GM23338 (cell line): ENCODE results near the gene CBX6. TPM values are rescaled to one million over a fixed set of nuclear protein-coding genes. Genes with fewer than 3 reads are reported as not detected.
A peak's percentile ranks its signal among the peaks of the same experiment; 100 is the strongest.

Source experiments
- ATAC-seq: fragments of 200-7000 bp; cut with Tn5 transposase; 3 replicates; pipeline ENCODE4 v1.9.1; 2020
- DNase-seq: peaks from one replicate; pipeline ENCODE4 v3.0.0-alpha.2; 2015; ENCODE audit warnings: low spot score
- H2AFZ ChIP-seq: fragments of 200-600 bp; sonication (generic); 2 replicates; pipeline ENCODE4 v1.8.0; 2016; ENCODE audit warnings: antibody characterized with exemption, mild to moderate bottlenecking, moderate library complexity
- H3F3A ChIP-seq: fragments of 200-600 bp; sonication (generic); replicated peaks from 2 replicates; pipeline ENCODE4 v1.8.0; 2017; ENCODE audit warnings: antibody characterized with exemption, mixed run types, low read depth
- H3K27ac ChIP-seq: fragments of 200-600 bp; sonication (generic); 2 replicates; pipeline ENCODE4 v1.6.1; 2016; ENCODE audit warnings: low read depth
- H3K27me3 ChIP-seq: fragments of 200-600 bp; sonication (generic); 2 replicates; pipeline ENCODE4 v1.8.0; 2016; ENCODE audit warnings: mild to moderate bottlenecking, mixed run types, moderate library complexity; ENCODE audit not compliant: insufficient read depth
- H3K36me3 ChIP-seq: fragments of 200-600 bp; sonication (generic); 2 replicates; pipeline ENCODE4 v1.8.0; 2016; ENCODE audit warnings: mild to moderate bottlenecking; ENCODE audit not compliant: insufficient read depth
- H3K4me1 ChIP-seq: fragments of 200-600 bp; sonication (generic); 2 replicates; pipeline ENCODE4 v1.8.0; 2016; ENCODE audit warnings: mild to moderate bottlenecking, moderate library complexity; ENCODE audit not compliant: insufficient read depth
- H3K4me2 ChIP-seq: fragments of 200-600 bp; sonication (generic); 2 replicates; pipeline ENCODE4 v1.7.1; 2017; ENCODE audit warnings: mixed run types
- H3K4me3 ChIP-seq: fragments of 200-600 bp; sonication (generic); 2 replicates; pipeline ENCODE4 v1.6.1; 2016; ENCODE audit warnings: mixed run types
- H3K79me2 ChIP-seq: fragments of 200-600 bp; sonication (generic); replicated peaks from 2 replicates; pipeline ENCODE4 v1.8.0; 2017; ENCODE audit warnings: mild to moderate bottlenecking; ENCODE audit not compliant: insufficient read depth
- H3K9me2 ChIP-seq: fragments of 200-600 bp; sonication (generic); 2 replicates; pipeline ENCODE4 v1.8.0; 2017; ENCODE audit not compliant: insufficient read depth
- H4K20me1 ChIP-seq: fragments of 200-600 bp; sonication (generic); replicated peaks from 2 replicates; pipeline ENCODE4 v1.8.0; 2017; ENCODE audit warnings: mild to moderate bottlenecking; ENCODE audit not compliant: insufficient read depth
- H3K27ac Mint-ChIP-seq: 2 replicates; pipeline ENCODE4 v1.8.0; 2020; ENCODE audit warnings: inconsistent platforms, mild to moderate bottlenecking, moderate library complexity, mixed read lengths
- H3K27me3 Mint-ChIP-seq: 3 replicates; pipeline ENCODE4 v1.8.0; 2022; ENCODE audit warnings: low read depth, mild to moderate bottlenecking, moderate library complexity, mixed read lengths, inconsistent platforms; ENCODE audit not compliant: insufficient read depth, poor library complexity
- H3K36me3 Mint-ChIP-seq: 3 replicates; pipeline ENCODE4 v1.8.0; 2021; ENCODE audit warnings: low read depth, mild to moderate bottlenecking, inconsistent platforms, moderate library complexity, mixed read lengths
- H3K4me1 Mint-ChIP-seq: 3 replicates; pipeline ENCODE4 v1.8.0; 2020; ENCODE audit warnings: mild to moderate bottlenecking, inconsistent platforms, mixed read lengths
- H3K4me3 Mint-ChIP-seq: 3 replicates; pipeline ENCODE4 v1.8.0; 2021; ENCODE audit warnings: moderate library complexity, mild to moderate bottlenecking, inconsistent platforms, mixed read lengths
- H3K9me3 Mint-ChIP-seq: 3 replicates; pipeline ENCODE4 v1.8.0; 2020; ENCODE audit warnings: moderate library complexity, mild to moderate bottlenecking, inconsistent platforms, mixed read lengths
- CREB1 ChIP-seq: fragments of 250-450 bp; sonication (Bioruptor Pico); IDR thresholded peaks from 2 replicates; pipeline ENCODE4 v1.5.0; 2020; ENCODE audit warnings: low read depth, mild to moderate bottlenecking, moderate library complexity
- EZH2 ChIP-seq: fragments of 200-600 bp; sonication (generic); IDR thresholded peaks from one replicate; pipeline ENCODE4 v1.8.0; 2017; ENCODE audit warnings: antibody characterized with exemption, mild to moderate bottlenecking, low read depth; ENCODE audit not compliant: unreplicated experiment
- EZH2phosphoT487 ChIP-seq: fragments of 200-600 bp; sonication (generic); IDR thresholded peaks from one replicate; pipeline ENCODE4 v1.8.1; 2018; ENCODE audit warnings: antibody characterized with exemption; ENCODE audit not compliant: unreplicated experiment
- NANOG ChIP-seq: IDR thresholded peaks from 2 replicates; pipeline ENCODE4 v1.6.1; 2016; ENCODE audit warnings: antibody characterized with exemption, borderline replicate concordance
- POLR2AphosphoS5 ChIP-seq: IDR thresholded peaks from 2 replicates; pipeline ENCODE4 v1.6.1; 2016; ENCODE audit warnings: antibody characterized with exemption, low read depth
- STAT1 ChIP-seq: IDR thresholded peaks from one replicate; pipeline ENCODE4 v1.6.1; 2016; ENCODE audit warnings: antibody characterized with exemption; ENCODE audit not compliant: unreplicated experiment
- ZNF331 ChIP-seq: fragments of 250-450 bp; sonication (Bioruptor Pico); IDR thresholded peaks from 2 replicates; pipeline ENCODE4 v1.5.0; 2020; ENCODE audit warnings: low read depth, mild to moderate bottlenecking, moderate library complexity
- polyA plus RNA-seq: library from polyadenylated mRNA; unstranded; fragments of >200 nt; fragmentation: Nextera tagmentation; extraction: Ambion mirVana; gene quantifications from 2 replicates; pipeline ENCODE4 v1.2.1, GENCODE V29; 2016
- total RNA-seq: library from RNA; depleted of rRNA; stranded (reverse); fragments of >200 nt; shearing (Covaris generic); gene quantifications from 2 replicates; pipeline ENCODE4 v1.2.3, GENCODE V29; 2014
- TF ChIP-seq, protein P1 (sequence below): IDR thresholded peaks from 2 replicates; pipeline ENCODE4 v1.6.1; 2016; ENCODE audit warnings: antibody characterized with exemption

CBX6 gene
- total and polyA plus RNA-seq, 2 experiments from 2014 or later, result 18.5 to 23.0 TPM

DNA sequence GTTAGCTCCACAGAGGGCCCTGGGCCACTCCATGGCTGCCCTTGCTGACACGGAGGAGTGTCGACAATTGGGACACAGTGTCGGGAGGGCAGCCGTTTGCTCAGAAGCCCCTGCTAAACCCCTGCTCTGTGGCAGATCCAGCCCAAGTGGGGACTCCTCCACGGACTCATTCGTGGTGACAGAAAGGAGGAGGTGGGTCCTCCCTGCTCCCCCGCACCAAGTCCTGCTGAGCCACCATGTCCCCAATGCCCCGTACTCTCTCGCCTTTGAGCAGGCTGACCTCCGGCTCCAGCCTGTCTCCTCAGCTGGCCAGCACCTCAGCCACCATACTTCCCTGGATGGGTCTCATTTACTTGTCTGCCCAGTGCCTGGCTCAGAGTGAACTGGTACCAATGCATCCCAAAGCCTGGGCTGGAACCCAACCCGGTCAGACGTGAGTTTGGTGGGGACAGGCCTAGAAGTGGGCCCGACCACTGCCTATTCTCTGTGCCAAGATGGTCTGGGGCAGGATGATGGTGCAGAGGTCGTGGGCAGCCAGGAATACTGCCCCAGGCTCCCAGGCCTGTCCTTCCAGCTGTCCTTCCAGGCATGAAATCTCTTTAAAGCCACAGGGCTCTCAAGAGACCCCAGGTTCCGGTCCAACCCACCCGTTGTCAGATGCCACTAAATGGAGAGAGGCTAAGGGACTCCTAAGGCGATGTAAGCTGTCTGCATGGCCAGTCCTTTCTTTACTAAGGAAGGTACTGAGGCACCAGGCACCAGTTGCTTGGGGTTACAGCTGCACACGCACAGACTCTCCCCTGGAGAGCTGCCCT lies 4.3 kb downstream of the CBX6 start:
- DNase-seq, result no peak
- H3K27me3 Mint-ChIP-seq, result peaks cover 5% of the 10 kb centered on the region

DNA sequence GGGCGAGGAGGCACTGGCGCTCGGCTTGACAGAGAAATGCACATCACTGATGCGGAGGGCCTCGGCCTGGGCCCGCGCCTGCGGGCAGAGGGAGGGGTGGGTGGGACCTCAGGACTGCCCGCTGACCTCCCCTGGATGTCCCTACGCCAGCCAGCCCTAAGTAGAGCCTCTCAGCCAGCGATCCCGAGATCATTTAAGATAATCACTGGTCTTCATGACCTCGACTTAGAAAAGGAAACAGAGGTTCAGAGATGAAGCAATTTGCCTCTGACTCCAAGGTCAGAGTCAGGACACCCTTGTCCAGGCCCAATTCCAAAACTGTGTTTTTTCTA lies 4.9 kb downstream of the CBX6 start:
- H3K36me3 Mint-ChIP-seq, result peaks cover 40% of the 10 kb centered on the region
- peaks cover 55% of the 10 kb centered on the region for H3K4me1 ChIP-seq
- no peak for DNase-seq
- no peak overlapping the region for H2AFZ ChIP-seq
- peaks cover 28% of the 10 kb centered on the region for H4K20me1 ChIP-seq
- no peak overlapping the region for H3K4me3 Mint-ChIP-seq
- no peak for TF ChIP-seq NANOG
- H3K4me1 Mint-ChIP-seq, result peaks cover 48% of the 10 kb centered on the region
- no peaks in the 10 kb centered on the region for H3K27me3 ChIP-seq
- H3K79me2 ChIP-seq, result peaks cover 8% of the 10 kb centered on the region
- peaks cover 6% of the 10 kb centered on the region for H3K27me3 Mint-ChIP-seq
- no peak overlapping the region for H3K27ac Mint-ChIP-seq
- H3K9me2 ChIP-seq, result no peaks in the 10 kb centered on the region
- H3F3A ChIP-seq, result 0 out of 2 replicates have a peak, but pooled peaks cover 7% of the 10 kb centered on the region
- H3K4me3 ChIP-seq, result peak overlapping the region; percentile 68
- H3K4me2 ChIP-seq, result peak overlapping the region; percentile 89
- no peak overlapping the region for H3K27ac ChIP-seq
- peaks cover 6% of the 10 kb centered on the region; the same call in 1 of the 2 replicates for H3K36me3 ChIP-seq
- no peaks in the 10 kb centered on the region for H3K9me3 Mint-ChIP-seq
- no peak for ATAC-seq

More for the DNA sequence above, 4.3 kb downstream of the CBX6 start:
- TF ChIP-seq POLR2AphosphoS5, result no peak
- TF ChIP-seq EZH2, result no peak
- no peak for TF ChIP-seq CREB1
- TF ChIP-seq ZNF331 (CRISPR knock-in tag), result no peak
- no peak for TF ChIP-seq STAT1
- no peak for TF ChIP-seq EZH2phosphoT487
- TF ChIP-seq, protein P1, sequence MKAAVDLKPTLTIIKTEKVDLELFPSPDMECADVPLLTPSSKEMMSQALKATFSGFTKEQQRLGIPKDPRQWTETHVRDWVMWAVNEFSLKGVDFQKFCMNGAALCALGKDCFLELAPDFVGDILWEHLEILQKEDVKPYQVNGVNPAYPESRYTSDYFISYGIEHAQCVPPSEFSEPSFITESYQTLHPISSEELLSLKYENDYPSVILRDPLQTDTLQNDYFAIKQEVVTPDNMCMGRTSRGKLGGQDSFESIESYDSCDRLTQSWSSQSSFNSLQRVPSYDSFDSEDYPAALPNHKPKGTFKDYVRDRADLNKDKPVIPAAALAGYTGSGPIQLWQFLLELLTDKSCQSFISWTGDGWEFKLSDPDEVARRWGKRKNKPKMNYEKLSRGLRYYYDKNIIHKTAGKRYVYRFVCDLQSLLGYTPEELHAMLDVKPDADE, result no peak
- Histone ChIP-seq H3K4me3 (peak overlapping the region; percentile 68; the same call in 1 of the 2 replicates), H3K9me2 (no peaks in the 10 kb centered on the region), H3K27ac (no peak overlapping the region), H3K27me3 (no peaks in the 10 kb centered on the region), H4K20me1 (peaks cover 25% of the 10 kb centered on the region), H3K4me2 (peak overlapping the region; percentile 89; the same call in 1 of the 2 replicates), H3K4me1 (peaks cover 49% of the 10 kb centered on the region), H3K36me3 (peaks cover 6% of the 10 kb centered on the region; the same call in 1 of the 2 replicates), H2AFZ (no peak overlapping the region), H3K79me2 (peaks cover 8% of the 10 kb centered on the region), H3F3A (0 out of 2 replicates have a peak, but pooled peaks cover 7% of the 10 kb centered on the region)
- Mint-ChIP-seq H3K4me1 (peaks cover 45% of the 10 kb centered on the region), H3K36me3 (peaks cover 40% of the 10 kb centered on the region), H3K9me3 (no peaks in the 10 kb centered on the region), H3K4me3 (no peak overlapping the region), H3K27ac (no peak overlapping the region)
- no peak for ATAC-seq
